Measurements from ENCODE around the gene KRT83.

- TF ChIP-seq POLR2AphosphoS5 (IDR thresholded peaks at IDR 0.05; ENCODE audit: low read depth, low read length) = no peak
- TF ChIP-seq POLR2A (IDR thresholded peaks at IDR 0.05; ENCODE audit: low read depth, low read length) = no peak
These were observed 35.8 kb upstream of the KRT83 start for GRCh38 chr12:52356762-52357580.
